GM21381 (cell line): Measurements from ENCODE around the gene LRP3.
"Not testable (repeated sequence)": the region's sequence is repeated elsewhere in the genome, so short reads cannot be mapped to it uniquely, and the experiment has no call there.

ENCODE experiments used
- ATAC-seq: cut with Tn5 transposase; IDR thresholded peaks from one replicate; pipeline ENCODE4 v1.9.1; 2021; ENCODE audit warnings: mild to moderate bottlenecking, moderate library complexity; ENCODE audit not compliant: unreplicated experiment

The LRP3 gene

DNA sequence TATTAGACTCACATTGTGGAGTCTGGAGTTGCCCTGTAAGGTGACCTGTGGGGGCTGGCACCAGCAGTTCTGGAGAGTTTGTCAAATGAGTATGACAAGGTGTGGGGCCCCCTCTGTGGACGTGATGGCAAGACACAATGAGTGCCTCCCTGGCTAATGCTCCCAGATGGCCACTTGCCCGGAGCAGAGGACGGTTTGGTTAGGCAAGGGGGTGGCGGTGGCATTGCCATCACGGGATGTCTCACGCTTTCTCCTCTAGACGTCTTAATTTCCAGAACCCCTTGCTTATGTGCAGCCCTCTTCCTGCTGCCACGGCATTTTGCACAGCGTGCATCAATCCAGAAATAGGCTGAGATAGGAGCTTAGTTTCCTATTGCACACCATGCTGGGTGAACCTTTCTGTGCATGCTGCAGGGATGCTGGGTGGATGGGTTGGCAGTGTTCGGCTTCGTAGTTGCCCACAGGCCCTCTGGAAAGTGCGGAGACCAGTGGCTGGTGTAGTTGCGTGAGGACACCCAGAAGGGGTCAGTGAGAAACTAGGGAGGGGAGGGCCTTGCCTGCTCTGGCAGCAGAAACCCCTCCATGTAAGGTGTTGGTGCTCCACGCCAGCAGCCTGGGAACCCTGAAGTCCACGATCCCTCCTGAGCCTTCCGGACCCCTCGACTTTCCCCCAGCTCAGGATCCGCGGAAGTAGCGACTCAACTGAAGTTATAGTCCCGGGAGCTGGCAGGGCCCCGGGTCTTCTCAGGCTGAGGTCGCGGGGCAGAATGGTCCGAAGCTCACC lies 18.1 kb upstream of the LRP3 start:
- peak; percentile 0 for ATAC-seq

DNA sequence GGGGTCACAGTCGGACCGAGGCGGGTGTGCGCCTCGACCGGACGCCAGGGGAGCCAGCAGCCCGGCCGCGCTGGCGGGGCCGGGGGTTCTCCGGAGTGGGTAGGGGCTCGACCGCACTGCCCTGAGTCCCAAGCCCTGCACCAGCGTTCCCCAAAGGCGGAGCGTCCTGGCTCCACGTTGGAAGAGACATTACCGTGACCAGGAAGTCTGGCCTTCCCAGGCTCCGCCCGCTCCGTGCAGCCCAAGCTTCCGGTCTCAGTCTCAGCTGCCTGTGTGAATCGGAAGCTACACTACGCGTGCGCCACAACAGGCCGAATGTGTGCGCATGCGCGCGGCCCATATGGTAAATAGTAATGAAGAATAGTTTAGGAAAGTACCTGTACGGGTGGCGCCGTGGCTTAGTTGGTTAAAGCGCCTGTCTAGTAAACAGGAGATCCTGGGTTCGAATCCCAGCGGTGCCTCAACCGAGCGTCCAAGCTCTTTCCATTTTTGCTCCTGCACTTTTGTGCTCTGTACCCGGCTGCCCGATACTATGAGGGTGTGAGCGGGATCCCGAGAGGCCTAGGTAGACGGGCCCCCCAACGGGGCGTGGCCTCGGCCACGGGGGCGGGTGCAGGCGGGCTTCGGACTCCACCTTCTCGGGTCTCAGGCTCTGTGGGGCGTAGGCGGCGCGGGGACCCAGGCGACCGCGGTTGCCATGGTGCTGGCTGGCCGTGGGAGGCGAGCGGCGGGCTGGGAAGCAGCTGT lies 17.3 kb upstream of the LRP3 start:
- ATAC-seq, result peak; percentile 86

- no peak for ATAC-seq
Measured at GRCh38 chr19:33177417-33177979, 16.6 kb upstream of the LRP3 start.

DNA sequence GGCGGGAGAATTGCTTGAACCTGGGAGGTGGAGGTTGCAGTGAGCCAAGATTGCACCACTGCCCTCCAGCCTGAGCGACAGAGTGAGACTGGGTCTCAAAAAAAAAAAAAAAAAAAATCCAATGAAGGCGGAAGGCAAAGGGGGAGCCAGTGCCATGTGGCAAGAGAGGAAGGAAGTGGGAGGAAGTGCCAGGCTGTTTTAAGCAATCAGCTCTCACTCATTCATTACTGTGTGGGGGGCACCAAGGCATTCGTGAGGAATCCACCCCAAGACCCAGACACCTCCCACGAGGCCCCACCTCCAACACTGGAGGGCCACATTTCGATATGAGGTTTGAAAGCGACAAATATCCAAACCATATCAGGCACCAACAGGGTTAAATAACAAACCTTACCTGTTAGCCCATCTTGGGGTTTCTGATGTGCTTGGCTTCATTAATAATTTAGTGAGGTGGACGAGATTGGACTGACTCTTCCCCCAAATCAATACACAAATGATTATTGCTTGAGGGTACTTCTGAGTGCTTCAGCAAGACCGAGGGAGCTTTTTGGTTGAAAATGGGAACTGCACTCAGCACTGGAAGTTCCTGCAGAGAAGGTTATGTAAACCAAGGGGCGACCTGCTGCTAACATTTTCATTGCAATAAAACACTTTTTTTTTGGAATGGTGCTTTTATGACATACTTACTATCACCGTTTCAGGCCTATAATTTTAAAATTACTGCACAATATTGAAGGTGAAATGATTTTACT lies 7.5 kb upstream of the LRP3 start:
- no peak for ATAC-seq

- ATAC-seq, result no peak
Measured at GRCh38 chr19:33187183-33187540, 7.0 kb upstream of the LRP3 start.

- no peak for ATAC-seq
Measured at GRCh38 chr19:33189453-33189852, 4.7 kb upstream of the LRP3 start.

GRCh38 chr19:33191092-33191491 lies 3.0 kb upstream of the LRP3 start:
- not testable (repeated sequence) for ATAC-seq

DNA sequence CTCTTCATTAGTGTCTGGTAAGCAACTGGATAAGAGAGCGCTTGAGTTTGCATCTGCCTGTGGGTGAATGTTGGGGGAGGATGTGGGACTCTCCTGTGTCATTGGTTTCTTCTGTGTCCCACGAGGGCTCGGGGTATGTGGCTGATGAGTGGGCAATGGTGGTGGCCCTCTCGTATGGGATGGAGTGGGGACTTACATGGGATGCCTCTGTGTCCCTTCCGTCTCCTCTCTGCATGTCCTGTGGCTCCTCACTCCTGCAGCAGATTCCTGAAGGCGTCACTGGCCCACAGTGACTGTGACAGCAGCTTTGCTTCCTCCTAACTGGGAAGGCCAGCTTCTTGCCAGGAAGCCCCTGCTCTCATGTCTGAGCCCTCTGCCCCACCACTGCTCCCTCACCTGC lies 2.6 kb upstream of the LRP3 start:
- ATAC-seq, result no peak

DNA sequence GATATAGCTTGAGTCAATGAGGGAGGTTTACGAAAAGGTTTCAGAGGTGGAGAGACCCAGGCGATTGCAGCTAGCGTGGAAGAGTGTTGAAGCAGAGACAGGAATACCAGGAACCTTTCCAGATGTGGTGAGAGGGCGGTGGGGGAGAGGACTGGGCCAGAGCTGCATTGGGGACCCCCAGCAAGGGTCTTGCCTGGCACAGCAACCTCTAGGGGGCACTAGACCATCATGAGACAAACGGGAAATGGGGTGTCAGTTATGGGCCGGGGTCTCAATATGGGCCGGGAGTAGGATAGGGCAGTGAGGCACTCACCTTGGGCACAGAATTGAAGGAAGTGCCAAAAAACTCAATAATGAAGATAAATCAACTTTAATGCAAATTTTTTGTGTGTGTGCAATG lies 2.1 kb upstream of the LRP3 start:
- ATAC-seq, result no peak

DNA sequence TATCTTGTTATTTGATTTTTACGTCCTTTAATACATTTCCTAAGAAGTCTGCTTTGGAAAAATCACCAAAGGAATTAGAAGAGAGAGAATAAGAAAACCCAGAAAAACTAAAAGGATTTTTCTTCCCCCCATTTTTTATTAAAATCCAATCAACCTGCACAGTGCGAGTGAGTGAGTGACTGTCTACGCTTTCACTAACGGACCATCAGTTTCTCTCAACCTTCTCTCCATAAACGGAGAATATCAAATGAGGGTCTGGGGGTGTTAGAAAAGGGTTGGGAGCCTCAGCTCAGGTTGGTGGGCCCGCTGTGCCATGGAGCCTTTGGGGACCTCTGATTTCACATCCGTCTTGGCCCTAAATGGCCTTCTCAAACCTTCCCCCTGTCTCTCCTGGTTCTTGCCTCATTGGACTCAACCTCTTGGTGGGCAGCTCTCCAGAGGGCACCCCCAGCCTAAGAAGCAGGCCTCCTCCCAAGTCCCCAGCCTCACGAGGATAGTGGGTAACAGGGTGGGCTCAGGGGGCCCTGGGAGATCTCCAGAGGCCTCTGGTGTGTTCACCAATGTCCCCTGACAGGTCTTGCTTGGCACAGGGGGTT lies 763 bp upstream of the LRP3 start:
- no peak for ATAC-seq

DNA sequence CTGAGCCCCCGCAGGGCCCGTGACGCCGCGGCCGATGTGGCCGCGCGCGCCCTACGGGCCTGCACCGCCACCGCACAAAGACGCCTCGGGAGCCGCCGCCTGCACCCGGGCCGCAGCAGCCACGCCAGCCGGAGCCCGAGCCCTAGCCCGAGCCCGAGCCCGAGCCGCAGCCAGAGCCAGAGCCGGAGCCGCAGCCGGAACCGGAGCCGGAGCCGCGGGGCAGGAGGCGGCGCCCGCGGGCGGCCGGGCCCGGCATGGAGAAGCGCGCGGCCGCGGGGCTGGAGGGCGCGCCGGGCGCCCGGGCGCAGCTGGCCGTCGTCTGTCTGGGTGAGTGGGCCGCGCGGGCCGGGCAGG lies 379 bp downstream of the LRP3 start:
- ATAC-seq, result no peak

DNA sequence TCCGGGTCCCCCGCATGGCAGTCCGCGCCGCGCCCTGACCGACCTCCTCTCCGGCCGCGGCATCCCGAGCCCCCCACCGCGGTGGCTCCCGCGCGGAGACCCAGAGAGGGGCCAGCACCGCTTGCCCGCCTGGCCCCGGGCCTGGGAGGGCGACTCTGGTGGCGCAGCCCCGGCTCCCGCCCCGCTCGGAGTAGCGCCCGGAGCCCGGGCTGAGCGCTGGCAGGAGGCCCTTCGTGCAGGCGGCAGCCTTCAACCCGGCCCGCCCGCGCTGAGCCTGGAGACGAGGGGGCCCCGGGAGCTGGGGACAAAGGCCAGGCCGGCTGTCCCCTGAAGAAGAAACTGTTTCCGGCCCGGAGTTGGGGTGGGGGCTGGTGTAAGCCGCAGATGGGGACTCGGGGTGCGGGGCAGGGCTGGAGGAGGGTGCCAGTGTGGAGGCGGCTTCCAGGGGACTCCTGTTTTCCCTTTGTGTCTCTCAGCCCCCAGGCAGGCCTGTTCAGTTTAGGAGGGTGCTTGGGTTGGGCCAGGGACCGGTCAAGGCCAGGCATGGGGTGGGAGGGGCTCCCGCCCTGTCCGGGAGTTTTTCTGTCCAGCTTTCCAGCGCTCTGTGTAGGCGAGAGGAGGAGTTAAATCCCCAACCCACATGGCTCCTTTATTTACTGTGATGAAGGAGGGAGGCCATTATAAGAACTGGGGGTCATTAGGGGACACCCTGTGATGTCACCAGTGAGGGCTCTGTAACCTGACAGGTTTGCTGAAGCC lies 935 bp downstream of the LRP3 start:
- ATAC-seq, result no peak

GRCh38 chr19:33195645-33196347 lies 1.7 kb downstream of the LRP3 start:
- ATAC-seq, result no peak

DNA sequence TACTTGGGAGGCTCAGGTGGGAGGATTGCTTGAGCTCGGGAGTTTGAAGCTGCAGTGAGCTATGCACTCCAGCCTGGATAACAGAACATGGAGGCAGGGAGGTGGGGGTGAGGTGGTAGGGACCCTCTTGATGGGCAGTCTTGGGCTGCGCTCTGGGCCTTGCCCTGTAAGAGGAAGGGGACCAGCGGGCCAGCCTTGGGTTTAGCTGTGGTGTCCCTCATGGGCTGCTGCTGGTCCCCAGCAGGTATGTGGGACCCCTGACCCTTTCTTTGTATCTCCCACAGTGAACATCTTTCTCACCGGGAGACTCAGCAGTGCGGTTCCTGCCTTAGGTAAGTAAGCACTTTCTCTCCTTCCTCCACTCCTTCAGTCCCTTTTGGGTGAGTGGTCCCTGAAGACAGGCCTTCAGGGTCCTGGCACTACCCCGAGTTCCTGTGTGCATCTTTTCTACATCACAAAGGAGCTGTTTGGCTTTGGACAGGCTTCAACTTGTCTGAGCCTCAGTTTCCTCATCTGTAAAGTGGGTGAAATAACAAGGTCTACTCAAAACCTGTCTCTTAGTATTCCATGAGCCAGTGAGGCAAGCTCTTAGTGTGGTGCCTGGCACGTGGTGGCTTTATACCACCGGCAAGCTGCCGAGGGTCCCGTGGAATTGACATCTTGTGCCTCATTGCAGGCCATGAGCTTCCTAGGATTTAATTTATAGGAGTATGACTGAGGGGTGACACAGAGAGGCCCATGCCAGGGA lies 2.5 kb downstream of the LRP3 start:
- ATAC-seq, result no peak

GRCh38 chr19:33197591-33198000 lies 3.5 kb downstream of the LRP3 start:
- ATAC-seq, result no peak

DNA sequence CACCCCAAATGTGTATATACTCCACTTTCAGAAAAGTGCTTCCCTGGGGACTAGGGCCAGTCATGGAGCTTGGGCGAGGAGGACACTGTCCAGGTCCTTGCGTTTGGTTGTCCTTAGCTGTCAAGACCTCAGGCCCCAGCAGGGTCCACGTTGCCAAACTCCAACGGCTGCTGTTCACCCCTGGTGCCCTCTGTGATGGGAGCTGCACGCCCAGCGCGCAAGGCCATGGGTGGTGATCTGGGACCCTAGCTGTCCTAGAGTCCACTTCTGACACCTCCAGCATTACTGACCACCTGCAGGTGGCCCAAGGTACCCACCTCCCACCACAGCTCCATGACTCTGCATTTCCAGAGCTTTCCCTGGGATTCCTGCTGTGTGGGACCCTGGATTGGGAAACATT lies 4.0 kb downstream of the LRP3 start:
- no peak for ATAC-seq

DNA sequence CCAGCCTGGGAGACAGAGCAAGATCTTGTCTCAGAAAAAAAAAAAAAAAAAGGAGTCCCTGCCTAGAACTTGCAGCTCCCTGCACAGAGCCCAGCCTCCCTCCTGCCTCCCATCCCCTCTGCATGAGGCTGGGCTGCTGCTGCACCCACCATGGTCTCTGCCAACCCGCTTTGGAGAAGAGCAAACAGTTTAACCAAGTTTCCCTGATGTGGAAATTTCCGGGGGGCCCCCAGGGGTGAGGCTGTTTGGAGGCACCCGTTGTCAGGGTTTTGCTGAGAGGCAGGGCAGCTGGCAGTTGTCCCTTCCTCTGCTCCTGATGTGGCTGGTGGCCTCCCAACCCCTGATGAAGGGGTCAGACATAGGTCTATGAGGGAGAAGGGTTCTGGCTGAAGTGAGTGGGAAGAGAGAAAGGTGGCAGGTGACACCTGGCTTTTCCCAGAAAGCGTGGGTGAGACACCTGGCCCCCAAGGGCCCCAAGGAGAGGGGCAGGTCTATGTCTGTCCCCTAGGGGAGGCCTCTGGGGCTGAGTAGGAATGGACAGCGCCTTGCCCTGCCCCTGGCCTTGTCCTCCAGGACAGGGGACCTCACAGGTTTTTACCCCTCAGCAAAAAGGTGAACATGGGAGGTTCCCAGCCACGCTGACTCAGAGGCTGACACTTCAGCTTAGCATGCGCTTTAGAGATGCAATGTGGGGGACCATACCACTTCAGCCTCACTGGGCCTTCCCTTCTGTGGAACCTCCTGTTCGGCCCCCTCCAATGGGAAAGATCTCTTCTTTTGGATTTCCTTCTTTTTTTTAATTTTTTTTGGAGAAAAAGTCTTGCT lies 5.5 kb downstream of the LRP3 start:
- ATAC-seq, result no peak

DNA sequence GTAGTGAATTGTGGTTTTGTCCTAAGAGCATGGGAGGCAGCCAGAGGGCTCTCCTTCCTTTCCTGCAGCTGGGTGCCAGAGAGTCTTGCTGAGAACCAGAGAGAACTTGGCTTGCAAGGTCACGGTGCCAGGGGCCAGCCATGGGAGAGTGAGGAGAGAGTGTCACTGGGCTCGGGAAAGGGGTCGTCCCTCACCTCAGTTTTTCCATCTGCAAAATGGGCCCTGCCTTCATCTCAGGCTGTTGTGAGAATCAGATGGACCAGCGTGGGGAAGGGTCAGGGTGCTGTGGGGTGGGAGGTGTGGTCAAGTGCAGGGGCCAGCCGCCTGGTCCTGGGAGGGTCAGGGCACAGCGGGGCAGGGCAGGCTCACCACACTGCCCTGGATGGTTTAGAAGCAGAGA lies 7.3 kb downstream of the LRP3 start:
- no peak for ATAC-seq
